Stimulated activated naive CD4-positive, alpha-beta T cell (primary cell): ENCODE results near the gene MTARC2.
"Not testable (repeated sequence)": the region's sequence is repeated elsewhere in the genome, so short reads cannot be mapped to it uniquely, and the experiment has no call there.

ENCODE experiments used
- DNase-seq, 6 experiments: peaks; one replicate each; lab custom pipeline; 2025; lab: John Stamatoyannopoulos, UW

MTARC2 gene

DNA sequence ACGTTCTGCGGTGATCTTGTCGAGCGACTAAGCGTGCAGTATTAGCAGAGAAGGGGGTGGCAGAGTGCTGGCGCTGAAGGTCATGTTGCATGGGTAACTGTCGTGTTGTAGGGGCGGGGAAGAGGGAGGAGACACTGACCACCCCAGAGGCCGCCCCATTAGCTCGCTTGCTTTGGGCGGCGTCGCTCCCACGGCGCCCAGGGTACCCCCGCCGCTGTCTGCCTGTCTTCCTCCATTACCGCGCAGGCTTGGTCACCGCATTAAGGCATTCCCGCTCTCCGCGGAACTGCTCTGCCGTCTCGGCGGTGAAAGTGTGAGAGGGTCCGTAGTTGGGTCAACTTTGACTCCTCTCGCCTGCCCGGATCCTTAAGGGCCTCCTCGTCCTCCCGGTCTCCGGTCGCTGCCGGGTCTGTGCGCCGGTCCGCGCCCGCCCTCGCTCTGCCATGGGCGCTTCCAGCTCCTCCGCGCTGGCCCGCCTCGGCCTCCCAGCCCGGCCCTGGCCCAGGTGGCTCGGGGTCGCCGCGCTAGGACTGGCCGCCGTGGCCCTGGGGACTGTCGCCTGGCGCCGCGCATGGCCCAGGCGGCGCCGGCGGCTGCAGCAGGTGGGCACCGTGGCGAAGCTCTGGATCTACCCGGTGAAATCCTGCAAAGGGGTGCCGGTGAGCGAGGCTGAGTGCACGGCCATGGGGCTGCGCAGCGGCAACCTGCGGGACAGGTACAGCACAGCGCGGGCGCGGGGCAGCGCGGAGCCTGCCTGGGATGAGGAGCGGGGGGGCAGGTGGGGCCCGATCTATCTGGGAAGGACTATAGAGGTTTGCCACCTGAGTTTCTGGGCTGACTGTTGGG is at the start of gene MTARC2:
MTARC2 (plus strand) TSS at position 234 of the 846 bp plus-strand sequence; CDS start at position 444, 210 bp downstream.
- DNase-seq: no peak

DNA sequence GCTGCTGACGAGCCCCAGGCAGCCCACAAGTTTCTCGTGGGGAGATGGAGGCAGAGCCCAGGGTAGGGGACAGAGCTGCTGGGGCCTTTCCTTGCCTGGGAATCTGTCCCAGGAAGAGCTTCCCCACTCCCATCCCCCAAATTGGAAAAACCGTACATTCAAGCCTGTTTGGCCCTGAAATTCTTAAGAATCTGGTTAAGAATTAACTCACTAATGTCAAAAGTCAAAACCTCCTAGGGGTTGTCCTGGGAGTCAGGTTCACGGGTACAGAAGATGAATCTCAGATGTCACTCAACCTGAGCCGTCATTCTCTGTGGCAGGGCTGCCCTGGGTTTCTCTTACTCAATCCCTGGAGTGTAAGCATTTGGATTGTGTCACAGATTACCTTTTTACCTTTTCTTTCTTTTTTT is 49.5 kb upstream of the MTARC2 start:
- no peak for DNase-seq

DNA sequence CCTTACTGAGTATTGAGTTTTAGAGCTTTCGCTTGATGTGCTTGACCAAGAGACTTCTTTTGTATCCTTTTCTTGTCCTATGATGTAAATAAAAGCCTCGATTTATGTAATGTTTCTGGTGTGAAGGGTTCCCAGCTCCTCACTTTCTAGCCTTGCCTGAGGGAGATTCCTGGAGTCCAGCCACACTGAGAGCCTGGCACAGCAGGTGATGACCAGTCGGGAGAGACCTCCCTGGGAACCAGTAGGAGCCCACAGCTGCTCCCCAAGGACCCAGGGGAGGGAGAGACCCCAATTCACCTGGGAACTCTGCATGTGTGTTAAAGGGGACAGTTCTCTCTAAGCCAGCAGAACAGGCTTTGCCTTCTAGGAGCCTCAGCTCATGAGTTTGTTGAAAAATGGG is 49.1 kb upstream of the MTARC2 start:
- DNase-seq: no peak

DNA sequence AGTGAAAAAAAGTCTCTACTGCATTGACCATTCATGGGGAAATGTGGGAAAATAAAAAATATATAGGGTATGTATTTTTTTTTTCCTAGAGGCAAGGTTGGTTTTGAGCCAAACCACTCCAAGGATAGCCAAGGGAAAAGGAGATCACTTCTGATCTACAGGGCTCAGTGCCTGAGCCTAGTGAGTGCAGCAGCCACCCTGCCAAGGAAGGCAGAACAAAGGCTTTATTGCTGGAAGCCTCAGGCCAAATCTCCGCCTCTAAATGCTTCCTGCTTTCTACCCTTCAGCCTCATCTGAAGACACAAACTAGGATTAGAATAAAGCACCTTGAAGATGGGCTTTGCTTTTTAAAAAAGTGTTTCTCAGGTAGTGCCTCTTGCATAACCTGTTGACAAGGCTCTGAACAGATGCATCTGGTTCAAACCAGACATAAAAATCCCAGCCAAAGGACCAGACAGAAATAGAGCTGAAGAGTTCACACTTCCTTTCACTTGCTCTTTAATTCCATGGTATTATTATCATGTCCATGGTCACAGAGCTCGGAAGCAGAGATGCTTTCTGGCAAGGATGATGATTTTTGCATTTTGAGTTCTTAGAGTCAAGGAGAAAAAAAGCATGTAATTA is 47.5 kb upstream of the MTARC2 start:
- DNase-seq: no peak

- DNase-seq: no peak
Measured at GRCh38 chr1:220701974-220702373, 46.1 kb upstream of the MTARC2 start.

GRCh38 chr1:220702733-220703270 is 45.3 kb upstream of the MTARC2 start:
- no peak for DNase-seq

GRCh38 chr1:220703305-220703704 is 44.8 kb upstream of the MTARC2 start:
- DNase-seq: no peak

DNA sequence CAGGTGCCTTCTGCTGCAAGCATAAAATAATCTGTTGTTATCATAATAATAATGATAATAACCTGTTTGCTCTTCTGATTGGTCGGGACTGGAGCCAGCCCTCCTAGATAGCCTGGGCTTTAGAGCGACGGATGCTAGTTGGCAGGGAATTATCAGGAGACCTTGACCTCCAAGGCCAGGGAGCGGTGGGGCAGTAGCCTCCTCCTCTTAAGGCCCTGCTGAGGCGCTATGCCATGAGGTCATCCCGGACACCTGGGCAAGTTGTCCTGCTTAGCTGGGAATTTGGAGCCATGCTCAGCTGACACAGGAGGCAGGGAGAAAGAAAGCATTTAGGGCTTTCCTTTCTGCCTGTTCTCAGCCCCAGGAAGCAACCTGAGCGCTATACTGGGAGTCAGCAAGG is 42.3 kb upstream of the MTARC2 start:
- DNase-seq: no peak

DNA sequence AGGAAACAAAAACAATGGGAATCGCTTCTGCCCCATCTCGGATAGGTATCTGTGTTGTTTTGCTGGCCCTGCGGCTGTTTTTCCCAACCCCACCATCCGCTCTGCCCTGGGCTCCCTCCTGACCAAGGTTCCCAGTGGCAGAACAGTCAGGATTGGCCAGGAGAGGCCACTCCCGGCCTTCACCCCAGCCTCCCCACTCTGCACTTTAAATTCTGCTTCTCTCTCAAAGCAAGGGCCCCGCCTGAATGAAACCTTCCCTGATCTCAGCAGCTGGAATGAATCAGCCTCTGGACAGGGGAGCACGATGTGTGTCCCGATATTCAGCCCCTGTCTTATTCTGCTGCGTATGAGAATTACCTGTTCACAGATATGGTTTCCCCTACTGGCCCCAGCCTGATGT is 41.6 kb upstream of the MTARC2 start:
- DNase-seq: no peak

DNA sequence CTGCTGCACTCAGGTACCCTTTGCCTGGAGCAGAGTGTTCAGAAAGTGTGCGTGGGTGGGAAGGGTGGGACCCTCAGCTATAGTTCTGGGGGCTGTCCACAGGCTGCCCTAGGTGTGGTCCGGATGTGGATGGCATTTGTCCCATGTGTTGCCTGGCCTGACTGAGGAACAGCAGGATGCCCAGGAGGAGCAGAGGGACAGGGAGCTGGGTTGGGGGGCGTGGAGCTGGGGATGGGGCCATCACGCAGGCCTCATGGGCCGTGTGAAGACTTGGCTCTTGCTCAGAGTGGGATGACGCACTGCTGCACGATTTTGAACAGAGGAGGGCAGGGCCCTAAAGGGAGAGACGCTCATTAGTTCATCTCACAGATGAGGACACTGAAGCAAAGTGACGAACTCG is 41.0 kb upstream of the MTARC2 start:
- DNase-seq: no peak

DNA sequence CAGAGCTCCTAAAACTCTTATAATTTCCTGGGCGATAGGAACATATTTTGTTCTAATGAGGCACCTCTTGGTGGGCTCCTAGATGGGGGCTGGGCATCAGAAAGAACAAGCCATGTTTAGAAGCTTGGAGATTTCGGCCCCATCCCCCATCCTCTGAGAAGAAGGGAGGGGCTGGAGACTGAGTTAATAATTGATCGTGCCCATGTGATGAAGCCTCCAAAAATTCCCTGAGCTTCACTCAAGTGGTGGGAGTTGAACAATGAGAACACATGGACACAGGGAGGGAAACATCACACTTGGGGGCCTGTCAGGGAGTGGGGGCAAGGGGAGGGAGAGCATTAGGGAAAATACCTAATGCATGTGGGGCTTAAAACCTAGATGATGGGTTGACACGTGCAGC is 39.9 kb upstream of the MTARC2 start:
- DNase-seq: no peak

DNA sequence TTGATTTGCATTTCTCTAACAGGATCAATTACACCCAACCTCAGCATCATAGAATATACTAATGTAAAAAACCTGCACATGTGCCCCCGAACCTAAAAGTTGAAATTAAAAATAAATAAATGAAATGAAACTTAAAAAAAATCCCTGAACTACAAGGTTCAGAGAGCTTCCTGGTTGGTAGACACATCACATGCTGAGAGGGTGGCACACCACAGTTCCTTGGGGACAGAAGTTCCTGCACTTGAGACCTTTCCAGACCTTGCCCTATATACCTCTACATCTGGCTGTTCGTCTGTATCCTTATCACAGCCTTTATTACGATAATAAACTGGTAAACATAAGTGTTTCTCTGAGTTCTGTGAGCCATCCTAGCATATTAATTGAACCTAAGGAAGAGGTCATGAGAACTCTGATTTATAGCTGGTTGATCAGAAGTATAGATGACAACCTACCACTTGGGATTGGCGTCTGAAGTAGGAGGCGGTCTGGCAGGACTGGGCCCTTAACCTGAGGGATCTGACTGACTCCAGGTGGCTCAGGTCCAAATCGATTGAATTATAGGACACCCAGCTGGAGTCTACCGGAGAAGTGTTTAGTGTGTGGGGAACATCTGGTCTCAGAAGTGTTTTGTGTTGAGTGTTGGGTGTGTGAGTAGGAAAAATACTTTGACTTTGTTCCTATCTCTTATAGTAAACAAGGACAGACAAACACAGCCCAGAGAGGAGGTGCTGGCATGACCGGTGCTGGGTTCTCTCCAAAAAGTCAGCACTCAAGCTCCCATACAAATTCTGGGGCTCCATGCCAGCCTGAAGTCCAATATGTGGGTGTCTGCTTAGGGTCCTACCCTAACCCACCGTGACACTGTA is 39.0 kb upstream of the MTARC2 start:
- DNase-seq: no peak

DNA sequence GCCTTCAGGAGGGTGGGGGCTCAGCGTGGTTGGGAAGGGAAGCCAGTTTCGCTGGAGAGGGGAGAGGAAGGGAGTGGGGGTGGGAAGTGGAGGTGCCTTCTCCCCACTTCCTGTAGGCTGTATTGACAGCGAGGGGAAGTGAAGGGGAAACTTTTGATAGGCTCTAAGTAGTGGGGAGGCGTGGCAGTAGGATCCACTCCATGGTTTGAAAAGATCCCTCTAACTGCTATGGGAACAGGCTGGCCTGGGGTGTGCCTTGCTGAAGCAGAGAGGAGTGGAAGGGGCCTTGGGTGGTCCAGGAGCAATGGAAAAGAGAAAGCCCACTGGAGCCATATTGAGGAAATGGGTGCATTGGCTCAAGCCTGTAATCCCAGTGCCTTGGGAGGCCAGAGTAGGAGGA is 37.8 kb upstream of the MTARC2 start:
- DNase-seq: no peak

- DNase-seq: no peak
Measured at GRCh38 chr1:220711056-220711809, 36.9 kb upstream of the MTARC2 start.

DNA sequence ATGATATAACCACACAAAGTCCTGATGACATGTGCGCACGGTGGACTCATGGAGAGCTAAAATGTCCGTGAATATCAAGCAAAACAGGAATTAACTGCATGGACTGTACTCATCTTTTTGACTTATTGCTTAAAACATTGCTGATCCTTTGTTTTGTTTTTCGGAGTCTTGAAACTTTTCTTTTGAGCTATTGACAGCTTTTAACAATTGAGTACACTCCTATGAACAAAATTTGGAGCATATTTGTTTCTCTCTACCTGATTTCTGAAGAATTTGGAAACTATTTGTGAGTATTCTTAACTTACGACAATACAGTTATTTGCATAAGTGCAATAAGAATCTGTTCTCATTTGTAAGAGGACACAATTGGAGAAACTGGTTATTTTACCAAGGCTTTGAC is 32.1 kb upstream of the MTARC2 start:
- DNase-seq: not testable (repeated sequence)

DNA sequence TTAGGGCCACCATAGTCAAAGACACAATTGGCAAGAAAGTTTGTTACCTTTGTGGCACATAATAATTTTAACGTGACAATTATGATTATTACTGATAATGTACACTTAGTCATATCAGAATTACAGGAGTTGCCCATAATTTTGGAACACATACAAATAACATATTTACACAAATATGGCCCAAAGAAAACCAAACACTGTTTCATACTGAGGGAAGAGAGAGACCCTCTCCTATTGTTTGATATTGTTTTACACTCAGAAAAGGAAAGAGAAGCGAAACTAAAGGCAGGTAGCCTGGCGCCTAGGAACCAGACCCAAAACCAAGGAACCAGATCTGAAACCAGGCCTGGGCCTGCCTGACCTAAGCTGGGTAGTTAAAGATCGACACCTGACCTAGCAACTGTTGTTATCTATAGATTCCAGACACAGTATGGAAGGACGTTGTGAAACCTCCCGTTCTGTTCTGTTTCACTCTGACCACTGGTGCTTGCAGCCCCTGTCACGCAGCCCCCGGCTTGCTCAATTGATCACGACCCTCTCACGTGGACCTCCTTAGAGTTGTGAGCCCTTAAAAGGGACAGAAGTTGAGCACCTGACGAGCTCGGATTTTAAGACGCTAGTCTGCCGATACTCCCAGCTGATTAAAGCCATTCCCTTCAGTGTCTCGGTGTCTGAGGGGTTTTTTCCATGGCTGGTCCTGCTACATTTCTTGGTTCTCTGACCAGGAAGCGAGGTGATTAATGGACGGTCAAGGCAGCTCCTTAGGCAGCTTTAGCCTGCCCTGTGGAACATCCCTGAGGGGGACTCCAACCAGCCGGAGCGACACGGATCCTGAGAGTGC is 30.1 kb upstream of the MTARC2 start:
- no peak for DNase-seq

GRCh38 chr1:220721266-220721665 is 26.9 kb upstream of the MTARC2 start:
- not testable (repeated sequence) for DNase-seq

- no peak for DNase-seq
Measured at GRCh38 chr1:220726634-220727033, 21.5 kb upstream of the MTARC2 start.

DNA sequence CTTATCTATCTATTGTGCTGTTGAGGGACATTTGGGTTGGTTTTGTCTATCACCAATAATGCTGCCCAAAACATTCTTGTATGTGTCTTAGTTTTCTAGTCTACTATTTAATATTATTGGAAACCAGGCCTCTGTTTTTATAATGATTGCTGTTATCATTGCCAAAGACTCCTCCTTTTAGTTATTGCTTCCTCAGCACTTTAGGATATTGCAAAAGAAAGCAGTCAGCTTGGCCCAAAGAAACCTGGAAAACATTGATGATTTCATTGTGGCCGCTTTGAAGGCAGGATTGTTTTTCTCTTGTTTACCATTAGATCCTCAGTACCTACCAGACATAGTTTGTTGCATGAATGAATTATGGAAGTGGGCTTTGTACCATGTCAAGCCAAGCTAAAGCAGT is 20.6 kb upstream of the MTARC2 start:
- DNase-seq: no peak

GRCh38 chr1:220730486-220730885 is 17.6 kb upstream of the MTARC2 start:
- no peak for DNase-seq

- no peak for DNase-seq
Measured at GRCh38 chr1:220732137-220732536, 16.0 kb upstream of the MTARC2 start.
